GM12875 (cell line): ENCODE data around the gene IQCE.

ENCODE experiments used
- H3K4me3 ChIP-seq: one replicate; pipeline ENCODE4 v1.5.1; 2011; ENCODE audit warnings: low read depth, low read length, control low read depth
- TF ChIP-seq, protein P1 (sequence below): IDR thresholded peaks from 2 replicates; pipeline ENCODE4 v1.5.1; 2011; ENCODE audit warnings: low read depth, mild to moderate bottlenecking, control low read depth, inconsistent platforms, low read length, moderate library complexity, borderline replicate concordance; ENCODE audit not compliant: insufficient read depth

The IQCE gene, protein sequence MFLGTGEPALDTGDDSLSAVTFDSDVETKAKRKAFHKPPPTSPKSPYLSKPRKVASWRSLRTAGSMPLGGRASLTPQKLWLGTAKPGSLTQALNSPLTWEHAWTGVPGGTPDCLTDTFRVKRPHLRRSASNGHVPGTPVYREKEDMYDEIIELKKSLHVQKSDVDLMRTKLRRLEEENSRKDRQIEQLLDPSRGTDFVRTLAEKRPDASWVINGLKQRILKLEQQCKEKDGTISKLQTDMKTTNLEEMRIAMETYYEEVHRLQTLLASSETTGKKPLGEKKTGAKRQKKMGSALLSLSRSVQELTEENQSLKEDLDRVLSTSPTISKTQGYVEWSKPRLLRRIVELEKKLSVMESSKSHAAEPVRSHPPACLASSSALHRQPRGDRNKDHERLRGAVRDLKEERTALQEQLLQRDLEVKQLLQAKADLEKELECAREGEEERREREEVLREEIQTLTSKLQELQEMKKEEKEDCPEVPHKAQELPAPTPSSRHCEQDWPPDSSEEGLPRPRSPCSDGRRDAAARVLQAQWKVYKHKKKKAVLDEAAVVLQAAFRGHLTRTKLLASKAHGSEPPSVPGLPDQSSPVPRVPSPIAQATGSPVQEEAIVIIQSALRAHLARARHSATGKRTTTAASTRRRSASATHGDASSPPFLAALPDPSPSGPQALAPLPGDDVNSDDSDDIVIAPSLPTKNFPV

DNA sequence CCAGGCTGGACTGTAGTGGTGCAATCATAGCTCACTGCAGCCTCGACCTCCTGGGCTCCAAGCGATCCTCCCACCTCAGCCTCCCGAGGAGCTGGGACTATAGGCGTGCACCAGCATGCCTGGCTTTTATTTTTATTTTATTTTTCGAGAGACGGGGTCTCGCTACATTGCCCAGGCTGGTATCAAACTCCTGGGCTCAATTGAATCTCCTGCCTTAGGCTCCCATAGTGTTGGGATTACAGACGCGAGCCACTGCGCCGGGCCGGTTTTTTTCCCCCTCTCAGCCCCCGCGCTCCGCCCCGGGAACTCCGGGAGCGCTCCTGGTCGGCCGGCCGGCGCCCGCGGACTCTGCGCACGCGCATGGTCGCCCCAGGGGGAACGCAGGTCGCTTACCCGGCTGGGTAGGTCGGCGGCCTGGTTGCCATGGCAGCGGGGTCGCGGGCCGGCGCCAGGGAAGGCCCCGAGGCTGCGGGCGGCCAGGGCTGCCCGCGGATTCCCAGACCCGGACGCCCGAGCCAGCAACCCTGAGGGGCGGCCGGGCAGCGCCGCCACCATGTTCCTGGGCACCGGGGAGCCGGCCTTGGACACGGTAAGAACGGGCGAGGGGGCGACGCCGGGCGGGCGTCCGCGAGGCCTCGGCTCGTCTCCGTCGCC, at the start of gene IQCE:
TSS of gene IQCE (plus strand) at position 351 of the 654 bp plus-strand sequence. CDS start at position 554, 203 bp downstream.
- TF ChIP-seq, protein P1, sequence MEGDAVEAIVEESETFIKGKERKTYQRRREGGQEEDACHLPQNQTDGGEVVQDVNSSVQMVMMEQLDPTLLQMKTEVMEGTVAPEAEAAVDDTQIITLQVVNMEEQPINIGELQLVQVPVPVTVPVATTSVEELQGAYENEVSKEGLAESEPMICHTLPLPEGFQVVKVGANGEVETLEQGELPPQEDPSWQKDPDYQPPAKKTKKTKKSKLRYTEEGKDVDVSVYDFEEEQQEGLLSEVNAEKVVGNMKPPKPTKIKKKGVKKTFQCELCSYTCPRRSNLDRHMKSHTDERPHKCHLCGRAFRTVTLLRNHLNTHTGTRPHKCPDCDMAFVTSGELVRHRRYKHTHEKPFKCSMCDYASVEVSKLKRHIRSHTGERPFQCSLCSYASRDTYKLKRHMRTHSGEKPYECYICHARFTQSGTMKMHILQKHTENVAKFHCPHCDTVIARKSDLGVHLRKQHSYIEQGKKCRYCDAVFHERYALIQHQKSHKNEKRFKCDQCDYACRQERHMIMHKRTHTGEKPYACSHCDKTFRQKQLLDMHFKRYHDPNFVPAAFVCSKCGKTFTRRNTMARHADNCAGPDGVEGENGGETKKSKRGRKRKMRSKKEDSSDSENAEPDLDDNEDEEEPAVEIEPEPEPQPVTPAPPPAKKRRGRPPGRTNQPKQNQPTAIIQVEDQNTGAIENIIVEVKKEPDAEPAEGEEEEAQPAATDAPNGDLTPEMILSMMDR: no peak
- H3K4me3 ChIP-seq: peak within 1 kb of the TSS; percentile 61

DNA sequence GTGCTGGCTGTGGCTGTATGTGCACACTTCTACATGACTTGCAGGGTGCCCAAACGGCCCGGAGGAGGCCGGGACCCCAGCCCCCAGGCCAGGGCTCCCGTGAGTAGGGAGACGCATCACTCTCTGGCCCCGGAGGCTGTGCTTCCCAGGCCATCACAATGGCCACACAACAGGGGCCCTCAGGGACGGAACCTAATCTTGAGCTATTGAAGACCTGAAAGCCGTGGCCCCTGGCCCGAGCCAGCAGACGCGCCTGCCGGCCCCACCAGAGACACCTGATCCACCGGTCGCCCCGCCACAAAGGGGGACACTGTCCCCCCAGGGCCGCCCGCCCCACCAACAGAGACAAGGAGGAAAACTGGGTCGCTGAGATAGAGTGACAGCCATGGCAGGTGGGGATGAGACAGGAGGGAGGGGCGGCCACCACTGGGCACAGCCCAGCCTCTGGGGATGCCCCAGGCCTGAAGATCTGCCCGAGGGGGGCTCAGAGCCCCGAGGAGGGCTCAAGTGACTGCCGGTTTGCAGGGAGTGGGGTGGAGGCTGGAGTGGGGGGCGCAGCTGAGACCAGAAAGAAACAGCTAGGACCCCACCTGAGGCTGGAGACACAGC, 49.4 kb upstream of the IQCE start:
- TF ChIP-seq, protein P1: no peak
- H3K4me3 ChIP-seq: no peak overlapping the region

DNA sequence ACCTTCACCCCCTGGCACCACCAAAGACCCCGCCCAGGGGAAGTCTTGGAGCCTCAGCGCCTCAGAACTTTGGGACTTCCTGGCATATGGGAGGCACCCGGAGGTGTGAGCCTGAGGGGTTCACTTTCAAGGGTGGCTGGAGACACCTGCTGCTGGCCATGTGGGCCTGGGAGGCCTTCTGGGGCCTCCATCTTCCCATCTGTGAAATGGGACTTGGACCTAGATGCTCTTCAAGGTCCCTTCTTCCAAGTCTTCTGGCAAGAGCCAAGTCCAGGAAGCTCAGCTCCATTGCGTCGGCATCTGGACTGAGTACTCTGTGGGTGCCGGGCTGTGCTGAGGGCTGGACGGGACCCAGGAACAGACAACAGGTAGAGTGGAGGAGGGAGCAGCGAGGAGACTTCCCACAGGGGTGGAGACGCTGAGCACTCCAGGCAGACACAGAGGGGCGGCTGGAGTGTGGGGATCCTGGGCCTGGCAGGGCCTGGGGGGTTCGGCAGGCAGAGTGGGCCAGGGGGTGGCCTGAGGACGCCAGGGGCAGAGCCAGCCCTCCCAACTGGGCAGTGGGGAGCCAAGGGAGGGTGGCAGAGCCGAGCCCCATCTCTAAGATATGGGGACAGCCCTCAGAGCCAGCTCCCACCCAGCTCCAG, 48.5 kb upstream of the IQCE start:
- H3K4me3 ChIP-seq: no peak overlapping the region
- TF ChIP-seq, protein P1: no peak

DNA sequence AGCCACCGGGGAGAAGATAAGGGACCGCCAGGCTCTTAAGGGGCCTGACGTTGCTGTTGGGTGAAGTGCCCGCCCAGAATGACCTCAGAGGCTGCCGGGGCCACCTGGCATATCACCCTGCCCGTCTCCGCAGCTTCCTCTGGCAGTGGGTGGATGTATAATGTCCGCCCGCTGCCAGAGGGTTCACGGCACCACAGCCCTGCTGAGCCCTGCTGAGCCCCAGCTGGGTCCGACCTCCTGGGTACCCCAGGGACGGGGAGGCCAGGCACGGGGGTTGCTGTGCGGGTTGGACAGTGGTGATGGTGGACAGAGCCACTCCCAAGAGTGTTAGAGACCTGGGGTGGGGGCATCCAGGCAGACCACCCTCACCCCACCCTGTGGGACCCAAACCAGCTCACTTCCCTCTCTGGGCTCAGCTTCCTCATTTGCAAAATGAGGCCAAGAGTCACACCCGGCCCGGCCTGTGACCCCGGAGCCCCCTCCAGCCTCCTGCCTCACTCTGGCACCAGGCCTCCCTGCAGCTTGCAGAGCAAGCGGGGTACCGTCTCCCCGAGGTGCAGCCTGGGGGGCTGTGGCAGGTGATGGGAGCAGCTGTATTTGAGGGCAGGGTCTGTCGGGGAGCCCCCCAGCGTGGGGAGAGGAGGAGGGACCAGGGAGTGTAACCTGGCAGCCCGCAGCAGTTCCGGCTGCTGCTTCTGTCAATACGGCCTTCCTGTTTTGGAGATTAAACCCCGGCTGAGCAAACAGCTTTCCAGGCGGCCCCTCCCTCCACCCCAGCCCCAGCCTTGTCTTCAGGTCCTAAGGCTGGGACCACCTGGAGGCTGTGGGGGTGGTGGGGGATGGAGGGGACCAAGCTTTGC, 47.6 kb upstream of the IQCE start:
- no peak overlapping the region for H3K4me3 ChIP-seq
- TF ChIP-seq, protein P1: no peak

DNA sequence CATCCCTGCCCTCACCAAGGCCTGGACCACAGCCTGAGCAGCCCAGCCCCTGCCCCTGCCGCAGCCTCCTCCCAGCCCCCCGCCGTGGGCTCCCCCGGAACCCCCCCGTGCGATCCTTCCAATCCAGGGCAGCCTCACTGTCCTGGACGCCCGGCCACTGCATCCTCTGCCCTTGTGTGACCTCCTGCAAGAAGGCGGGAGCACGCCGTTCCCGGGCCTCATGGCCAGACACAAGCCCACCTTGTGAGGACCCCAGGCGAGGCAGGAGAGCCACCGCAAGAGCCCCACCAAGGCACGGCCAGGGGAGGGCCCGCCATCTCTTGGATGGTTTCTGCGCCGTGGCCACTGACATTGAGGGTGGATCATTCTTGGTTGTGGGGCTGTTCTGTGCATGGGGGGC, 47.0 kb upstream of the IQCE start:
- TF ChIP-seq, protein P1: no peak
- no peak overlapping the region for H3K4me3 ChIP-seq

DNA sequence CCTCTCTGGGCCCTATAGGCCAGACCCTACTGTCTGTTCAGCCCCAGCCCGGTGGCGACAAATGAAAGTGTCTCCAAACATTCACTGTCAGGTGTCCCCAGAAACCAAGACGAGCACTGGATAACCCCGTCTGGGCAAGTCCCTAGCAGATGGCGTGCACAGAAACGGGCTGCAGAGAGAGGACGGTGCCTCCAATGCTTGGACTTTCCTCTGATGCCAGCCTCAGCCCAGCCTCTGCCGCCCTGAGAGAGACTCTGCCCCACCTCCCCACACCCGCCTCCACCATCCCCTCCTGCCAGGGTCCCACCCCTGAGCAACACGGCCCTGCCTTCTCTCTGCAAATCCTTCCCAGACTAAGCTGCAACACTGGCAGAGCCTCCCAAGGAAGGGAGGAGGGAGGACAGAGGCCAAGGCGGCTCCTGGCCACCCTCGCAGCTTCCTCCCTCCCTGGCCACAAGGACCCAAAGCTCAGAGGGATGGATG, 46.6 kb upstream of the IQCE start:
- H3K4me3 ChIP-seq: no peak overlapping the region

More for the DNA sequence above, 46.6 kb upstream of the IQCE start:
- TF ChIP-seq, protein P1: no peak
